Measurements from ENCODE around the gene NFASC.

Gene NFASC

GRCh38 chr1:204859861-204860267, 10.8 kb upstream of the NFASC start:
- DNase-seq (ENCODE audit: low read depth), result no peak

DNA sequence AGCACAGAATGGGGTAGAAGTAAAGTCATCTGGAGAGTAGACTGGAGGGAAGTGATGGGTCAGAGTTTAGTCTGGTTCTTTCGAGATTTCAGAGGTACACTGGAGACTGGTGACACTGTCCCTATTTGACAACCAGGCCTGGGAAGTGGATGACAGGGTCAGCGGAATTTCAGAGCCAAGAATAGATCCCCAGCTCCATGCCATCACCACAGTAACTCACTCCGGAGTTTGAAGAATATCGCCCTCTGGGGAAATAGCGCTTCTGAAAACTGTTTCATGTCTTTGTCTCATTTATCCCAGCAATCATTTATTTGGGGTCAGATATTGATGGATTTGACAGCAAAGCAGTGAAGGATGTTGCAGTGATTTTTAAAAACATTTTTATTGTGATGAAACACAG, 7.6 kb upstream of the NFASC start:
- no peak for DNase-seq (ENCODE audit: low read depth)

GRCh38 chr1:204863730-204864129, 6.9 kb upstream of the NFASC start:
- no peak for DNase-seq (ENCODE audit: low read depth)

DNA sequence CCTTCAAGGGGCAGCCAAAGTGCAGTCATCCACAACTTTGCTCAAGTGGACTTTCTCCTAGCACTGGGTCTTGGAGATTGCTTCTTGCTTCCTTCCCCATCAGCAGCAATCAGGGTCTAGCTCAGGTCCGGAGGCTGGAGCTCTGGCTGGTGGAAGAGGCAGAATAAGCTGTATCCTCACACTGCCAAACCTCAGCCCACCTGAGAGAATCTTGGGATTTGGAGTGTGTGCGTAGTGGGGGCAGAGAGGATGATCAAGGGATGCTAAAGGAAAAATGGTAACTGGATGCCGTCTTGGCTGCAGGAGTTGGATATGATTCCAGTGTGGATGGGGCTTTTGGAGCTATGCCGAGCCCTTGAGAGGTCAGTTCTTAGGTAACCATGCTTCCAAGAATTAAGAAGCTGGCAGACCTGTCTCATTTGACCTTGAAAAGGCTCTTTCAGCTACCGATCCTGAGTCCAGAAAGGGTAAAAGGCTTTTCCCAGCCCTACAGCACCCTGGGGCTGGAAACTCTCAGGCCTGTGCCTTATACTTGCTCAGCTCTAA, 4.5 kb upstream of the NFASC start:
- no peak for DNase-seq (ENCODE audit: low read depth)

GRCh38 chr1:204867203-204867602, 3.5 kb upstream of the NFASC start:
- DNase-seq (ENCODE audit: low read depth), result no peak

DNA sequence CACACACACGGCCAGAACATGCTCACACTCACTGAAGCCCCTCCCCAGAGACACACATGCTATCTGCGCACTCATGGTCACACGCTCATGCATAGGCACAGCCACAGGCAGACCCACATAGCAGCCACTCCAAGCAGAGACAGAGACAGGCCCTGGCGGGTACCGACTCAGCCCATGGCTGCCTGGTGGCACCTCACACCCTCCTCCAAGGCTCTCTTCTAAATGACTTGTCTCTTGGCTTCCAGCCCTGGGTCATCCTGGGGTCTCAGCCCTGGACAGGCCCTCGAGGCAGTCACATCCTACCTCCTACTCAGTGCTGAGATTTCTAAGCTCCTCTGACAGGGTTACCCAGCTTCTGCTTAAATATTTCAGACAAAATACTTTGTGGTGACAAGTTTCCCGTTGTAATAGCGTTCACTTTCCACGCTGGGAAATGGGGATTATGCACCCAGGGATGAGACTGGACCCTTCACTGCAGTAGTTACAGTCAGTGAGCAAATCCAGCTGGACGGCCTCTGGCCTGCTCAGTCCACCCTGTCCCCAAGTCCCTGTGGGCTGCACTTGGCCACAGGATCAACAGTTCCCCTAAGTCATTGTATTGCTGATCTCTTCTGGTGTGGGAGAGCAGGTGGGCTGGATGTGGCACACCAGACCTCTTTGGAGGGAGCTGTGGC, 2.9 kb upstream of the NFASC start:
- no peak for DNase-seq (ENCODE audit: low read depth)

DNA sequence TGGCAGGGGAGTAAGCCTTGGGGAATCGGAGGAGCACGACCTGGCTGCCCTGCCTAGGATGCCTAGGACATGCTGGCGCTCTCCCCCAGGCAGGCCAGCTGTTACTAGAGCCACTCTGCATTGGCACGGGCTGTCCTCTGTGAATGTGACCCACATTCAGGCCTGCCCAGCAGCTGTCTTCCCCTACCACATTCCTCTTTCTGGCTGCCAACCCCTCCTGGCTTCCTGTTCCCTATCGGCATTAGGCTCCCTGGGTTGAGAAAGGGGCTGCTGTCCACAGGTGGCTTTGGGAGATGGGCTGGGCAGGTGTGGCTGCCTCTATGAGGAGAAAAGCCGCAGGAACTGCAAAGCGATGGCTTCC, 2.3 kb upstream of the NFASC start:
- DNase-seq (ENCODE audit: low read depth), result no peak

- DNase-seq (ENCODE audit: low read depth), result no peak
These were observed 1.6 kb upstream of the NFASC start for GRCh38 chr1:204869097-204869496.

GRCh38 chr1:204871405-204872037, 859 bp downstream of the NFASC start:
- DNase-seq (ENCODE audit: low read depth), result no peak

DNA sequence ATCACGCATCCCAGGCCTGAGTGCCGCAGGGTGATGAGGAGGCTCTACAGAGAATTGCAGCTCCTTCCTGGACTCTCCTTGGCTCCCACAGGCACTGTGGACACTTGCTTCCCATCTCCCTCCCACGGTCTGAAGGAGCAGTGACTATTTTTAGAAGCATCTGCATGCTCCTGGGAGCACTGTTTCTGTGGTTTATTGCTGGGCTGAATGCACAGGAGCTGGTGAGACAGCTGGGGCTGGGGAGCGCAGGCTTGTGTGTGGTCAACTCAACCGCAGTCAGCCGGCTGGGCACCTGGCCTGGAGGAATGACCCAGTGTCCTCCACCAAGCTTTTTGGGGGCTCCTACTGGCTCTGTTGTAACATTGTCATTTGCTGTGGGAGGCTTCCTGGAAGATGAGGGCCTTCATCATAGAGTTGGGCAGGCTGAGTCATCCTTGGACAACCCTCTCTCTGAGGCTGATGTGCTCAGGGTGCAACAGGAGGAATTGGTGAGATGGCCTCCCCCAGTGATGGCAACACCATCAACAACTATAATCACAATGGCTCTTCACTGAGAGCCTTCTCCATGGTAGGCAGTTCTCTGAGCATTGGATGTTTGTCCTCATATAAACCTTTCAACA, 1.7 kb downstream of the NFASC start:
- DNase-seq (ENCODE audit: low read depth), result no peak

- no peak for DNase-seq (ENCODE audit: low read depth)
These were observed 2.5 kb downstream of the NFASC start for GRCh38 chr1:204873176-204873575.

- DNase-seq (ENCODE audit: low read depth), result no peak
These were observed 3.1 kb downstream of the NFASC start for GRCh38 chr1:204873714-204874113.

- no peak for DNase-seq (ENCODE audit: low read depth)
These were observed 3.6 kb downstream of the NFASC start for GRCh38 chr1:204874274-204874673.

DNA sequence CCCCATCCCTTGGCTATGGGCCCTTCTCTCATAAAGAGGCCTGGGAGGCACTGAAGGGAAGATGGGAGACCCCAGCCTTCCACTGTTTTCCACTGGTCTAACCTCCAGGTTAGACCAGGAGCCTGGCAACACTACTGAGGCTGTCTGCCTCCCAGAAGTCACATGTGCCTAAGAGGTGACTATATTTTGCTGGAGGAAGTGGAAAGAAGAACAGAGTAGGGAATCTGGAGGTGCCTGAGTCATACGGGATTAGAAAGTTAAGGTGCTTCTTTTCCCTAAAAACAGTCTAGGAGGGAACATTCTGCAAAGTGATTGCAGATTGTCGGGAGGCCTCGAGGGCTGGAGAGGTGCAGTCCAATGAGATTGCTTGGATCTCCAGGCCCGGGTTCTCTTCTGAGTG, 4.6 kb downstream of the NFASC start:
- no peak for DNase-seq (ENCODE audit: low read depth)

DNA sequence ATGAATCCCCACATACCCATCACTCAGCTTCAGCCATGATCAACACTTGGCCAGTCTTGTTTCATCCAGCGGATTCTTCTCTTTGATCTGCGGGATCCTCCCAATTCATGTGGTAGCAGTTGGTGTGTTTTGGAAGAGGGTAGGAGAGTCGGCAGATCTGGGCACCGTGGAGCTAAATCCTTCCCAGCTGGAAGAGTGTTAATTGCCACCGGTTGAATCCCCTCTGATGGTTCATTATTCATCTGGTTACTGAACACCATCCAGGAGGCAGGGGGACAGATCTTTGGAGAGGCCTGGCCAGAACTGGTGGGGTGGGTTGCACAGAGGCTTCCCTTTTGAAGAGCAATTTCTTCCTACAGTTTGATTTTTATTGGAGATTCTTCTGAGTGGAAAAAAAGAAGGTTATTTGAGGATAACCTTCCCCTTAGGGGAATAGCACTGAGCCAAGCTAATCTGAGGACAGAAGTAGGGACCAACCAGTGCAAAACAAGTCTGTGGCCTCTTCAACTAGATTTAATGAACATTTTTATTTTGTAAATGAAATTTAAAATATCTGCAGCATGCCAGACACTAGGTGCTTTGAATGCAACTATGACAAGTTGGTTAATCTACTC, 8.1 kb downstream of the NFASC start:
- no peak for DNase-seq (ENCODE audit: low read depth)

- DNase-seq (ENCODE audit: low read depth), result no peak
These were observed 8.7 kb downstream of the NFASC start for GRCh38 chr1:204879351-204879750.

DNA sequence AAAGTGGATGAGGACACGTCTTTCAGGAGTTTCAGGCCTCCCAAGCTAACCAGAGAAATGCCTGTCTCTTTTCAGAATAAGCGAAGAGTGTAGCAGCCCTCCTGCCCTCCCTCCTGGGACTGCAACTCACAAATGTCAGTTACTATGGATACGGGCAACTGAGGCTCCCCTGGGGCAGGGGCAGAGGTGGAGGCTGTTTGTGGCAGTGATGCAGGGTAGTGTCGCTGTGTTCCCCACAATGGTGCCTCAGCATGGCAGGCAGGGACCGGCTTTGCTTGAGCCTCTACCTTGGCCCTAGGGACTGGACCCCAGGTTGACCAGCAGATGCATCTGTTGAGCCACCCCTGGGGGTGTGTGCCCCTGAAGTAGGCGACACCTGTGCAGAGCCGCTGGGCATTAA, 10.2 kb downstream of the NFASC start:
- no peak for DNase-seq (ENCODE audit: low read depth)

GRCh38 chr1:204882479-204882878, 11.8 kb downstream of the NFASC start:
- DNase-seq (ENCODE audit: low read depth), result no peak

DNA sequence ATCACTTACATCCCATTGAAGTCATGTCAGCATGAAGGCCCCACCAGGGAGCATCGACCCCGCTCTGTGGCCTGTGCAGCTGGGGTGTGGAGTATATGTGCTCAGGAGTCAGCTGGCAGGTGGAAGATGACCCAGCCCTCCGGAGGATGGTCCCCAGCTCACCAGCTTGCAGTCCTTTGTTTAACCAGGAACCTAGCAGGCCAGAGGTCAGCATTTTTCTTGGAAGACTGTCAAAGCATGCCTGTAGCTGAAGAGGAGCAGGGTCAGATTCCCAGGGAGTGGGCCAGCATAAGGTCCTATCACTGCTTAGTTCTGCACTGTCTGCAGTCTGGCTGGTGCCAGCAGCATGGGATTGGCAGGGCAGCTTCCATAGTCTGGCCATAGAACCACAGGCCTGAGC, 12.7 kb downstream of the NFASC start:
- DNase-seq (ENCODE audit: low read depth), result no peak

GRCh38 chr1:204885288-204885711, 14.6 kb downstream of the NFASC start:
- no peak for DNase-seq (ENCODE audit: low read depth)

DNA sequence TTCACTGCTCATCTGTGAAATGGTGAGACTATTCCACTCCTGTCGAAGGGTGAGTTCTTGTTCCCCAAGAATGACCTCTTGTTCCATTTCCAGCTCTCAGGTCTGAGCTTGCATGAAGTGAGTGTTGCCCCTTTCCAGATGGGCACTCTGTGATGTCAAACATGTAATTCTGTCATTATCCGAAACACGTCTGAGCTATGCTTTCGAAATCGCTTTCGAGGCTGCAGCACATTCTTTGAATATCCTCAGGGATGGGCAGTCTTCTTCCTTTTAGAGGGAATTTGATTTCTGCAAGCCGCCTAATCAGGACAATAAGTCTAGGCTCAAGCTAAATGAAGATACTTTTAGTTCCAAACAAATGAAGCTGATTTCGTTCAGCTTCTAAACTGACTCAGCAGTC, 15.1 kb downstream of the NFASC start:
- DNase-seq (ENCODE audit: low read depth), result no peak

GRCh38 chr1:204887846-204888245, 17.2 kb downstream of the NFASC start:
- DNase-seq (ENCODE audit: low read depth), result no peak

- DNase-seq (ENCODE audit: low read depth), result no peak
These were observed 17.6 kb downstream of the NFASC start for GRCh38 chr1:204888294-204888693.
